Left lung (tissue), 10 donors: ENCODE results near the gene CTAGE9. TPM values are rescaled to one million over a fixed set of nuclear protein-coding genes. Genes with fewer than 3 reads are reported as not detected.

ENCODE experiments used
- ATAC-seq: fragments of 200-7000 bp; cut with Tn5 transposase; one replicate; pipeline ENCODE4 v1.9.1; 2020; ENCODE audit warnings: moderate library complexity
- DNase-seq, 4 donors: peaks; one replicate each; pipeline ENCODE4 v3.0.0-alpha.2; 2013 to 2020
- H3K27ac ChIP-seq, 2 donors: fragments of 200-600 bp; sonication (generic) in 1 of 2; one replicate each; pipeline versions ENCODE4 v1.5.0 to v1.8.0; 2020 to 2021
- H3K27me3 ChIP-seq, 2 donors: fragments of 200-600 bp; sonication (generic) in 1 of 2; one replicate each; pipeline versions ENCODE4 v1.5.0 to v1.8.0; 2020 to 2021
- H3K36me3 ChIP-seq, 2 donors: fragments of 200-600 bp; sonication (generic) in 1 of 2; one replicate each; pipeline versions ENCODE4 v1.5.0 to v1.8.0; 2020 to 2021
- H3K4me1 ChIP-seq, 2 donors: fragments of 200-600 bp; one replicate each; pipeline ENCODE4 v1.8.0; 2021
- H3K4me3 ChIP-seq, 2 donors: fragments of 200-600 bp; sonication (generic) in 1 of 2; one replicate each; pipeline versions ENCODE4 v1.5.0 to v1.8.0; 2020 to 2021; ENCODE audit warnings: mild to moderate bottlenecking in 1 of 2
- H3K9me3 ChIP-seq, 2 donors: fragments of 200-600 bp; sonication (generic) in 1 of 2; one replicate each; pipeline versions ENCODE4 v1.5.0 to v1.8.0; 2020 to 2021
- CTCF ChIP-seq, 2 donors: fragments of 200-600 bp; sonication (generic) in 1 of 2; IDR thresholded peaks; one replicate each; pipeline versions ENCODE4 v1.5.0 to v1.8.0; 2021; ENCODE audit warnings: antibody characterized with exemption in 2 of 2
- intact Hi-C, 2 donors: fragments of 100-400 bp; cut with DNase I; formaldehyde crosslinking; loops; one replicate each; pipeline versions ENCODE4 v1.11.2 to v1.14.2; 2022
- polyA plus RNA-seq, 6 donors: library from polyadenylated mRNA; unstranded; fragments of 120-200 nt; gene quantifications; one replicate each; pipeline ENCODE4 v1.2.1, GENCODE V29; 2013; ENCODE audit not compliant: insufficient read length in 6 of 6
- total RNA-seq, 2 donors: library from RNA; stranded (reverse); fragmentation: NEBNext Ultra II Directional; extraction: Animal tissue kit (Norgen Biotek cat#: 25700); gene quantifications; one replicate each; pipeline ENCODE4 v1.2.1, GENCODE V29; 2021
- donor health status: DM: no; HTN: yes; CAD: no.
- donor health status: DM: no; HTN: no; CAD: no.

CTAGE9 gene
- total and polyA plus RNA-seq, 8 donors, result 0.35 TPM; not detected in 7

DNA sequence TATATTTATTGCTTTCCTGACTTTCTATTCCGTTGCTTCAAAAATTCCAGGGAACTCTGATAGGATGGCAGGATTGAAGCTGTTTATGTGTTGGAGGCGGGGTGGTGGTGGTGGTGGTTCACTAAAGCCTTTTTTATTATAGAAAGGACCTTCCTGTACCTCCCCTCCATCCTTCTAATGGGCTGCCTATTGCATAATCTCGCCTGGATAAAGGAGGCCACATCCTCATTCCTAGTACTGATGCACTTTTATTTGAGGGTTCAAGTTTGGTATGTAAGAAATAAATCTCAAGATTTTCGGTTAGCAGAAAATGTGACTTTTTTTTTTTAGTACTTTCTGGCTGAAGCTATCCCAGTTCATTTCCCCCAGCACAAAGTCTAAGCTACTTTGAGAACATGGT lies 18.7 kb upstream of the CTAGE9 start:
- H3K36me3 ChIP-seq, result no peaks in the 10 kb centered on the region
- ATAC-seq (no peak), DNase-seq (no peak)
- no peaks in the 10 kb centered on the region for H3K9me3 ChIP-seq
- H3K4me1 ChIP-seq, result no peaks in the 10 kb centered on the region
- no peak for TF ChIP-seq CTCF (IDR thresholded peaks at IDR 0.05)
- no peak overlapping the region for H3K27ac ChIP-seq
- intact Hi-C loops, result no loop called here
- no peaks in the 10 kb centered on the region for H3K27me3 ChIP-seq
- no peak overlapping the region for H3K4me3 ChIP-seq

DNA sequence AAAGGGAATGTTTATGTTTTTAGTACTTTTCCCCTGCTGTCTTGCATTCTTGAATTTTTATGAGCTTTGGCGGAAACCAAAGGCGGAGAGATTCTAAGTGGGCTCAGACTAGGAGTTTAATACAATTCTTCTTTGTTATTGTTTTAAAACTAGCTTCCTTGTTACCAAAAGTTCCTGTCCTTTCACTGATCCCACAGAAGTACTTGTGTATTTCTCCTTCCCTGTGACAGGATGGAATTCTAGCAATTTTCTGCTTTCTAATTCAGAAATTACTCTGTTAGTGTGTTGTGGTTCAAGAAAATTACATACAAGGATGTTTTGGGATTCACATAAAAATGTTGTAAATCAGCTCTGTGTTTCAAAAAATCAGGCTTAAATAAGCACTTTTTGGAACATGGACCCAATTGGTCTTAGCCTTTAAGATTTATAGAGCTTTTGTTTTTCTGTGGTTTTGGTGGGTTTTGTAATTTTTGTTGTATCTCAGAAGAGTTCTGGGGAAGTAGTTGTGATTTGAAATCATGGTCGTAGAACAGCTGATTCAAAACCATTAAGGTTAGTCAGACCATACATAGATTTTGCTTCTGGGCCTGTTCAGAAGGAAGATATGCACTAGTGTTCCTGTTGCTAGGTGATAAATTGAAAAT lies 17.6 kb upstream of the CTAGE9 start:
- TF ChIP-seq CTCF (IDR thresholded peaks at IDR 0.05), result no peak
- Histone ChIP-seq H3K27ac (no peak overlapping the region), H3K9me3 (no peaks in the 10 kb centered on the region), H3K27me3 (no peaks in the 10 kb centered on the region), H3K4me1 (no peaks in the 10 kb centered on the region), H3K36me3 (no peaks in the 10 kb centered on the region), H3K4me3 (no peak overlapping the region)
- DNase-seq, result no peak
- no peak for ATAC-seq
- intact Hi-C loops, result no loop called here

GRCh38 chr6:131727868-131728267 lies 17.1 kb upstream of the CTAGE9 start:
- TF ChIP-seq CTCF (IDR thresholded peaks at IDR 0.05), result no peak
- Histone ChIP-seq H3K4me3 (no peak overlapping the region), H3K9me3 (no peaks in the 10 kb centered on the region), H3K27ac (no peak overlapping the region), H3K4me1 (no peaks in the 10 kb centered on the region), H3K27me3 (no peaks in the 10 kb centered on the region), H3K36me3 (no peaks in the 10 kb centered on the region)
- ATAC-seq (no peak), DNase-seq (no peak)
- intact Hi-C loops, result no loop called here

GRCh38 chr6:131727467-131727866 lies 16.6 kb upstream of the CTAGE9 start:
- no peaks in the 10 kb centered on the region for H3K36me3 ChIP-seq

GRCh38 chr6:131724114-131724513 lies 13.3 kb upstream of the CTAGE9 start:
- no peak overlapping the region for H3K27ac ChIP-seq
- no peaks in the 10 kb centered on the region for H3K4me1 ChIP-seq
- H3K27me3 ChIP-seq, result no peaks in the 10 kb centered on the region
- H3K36me3 ChIP-seq, result no peaks in the 10 kb centered on the region
- no peak for ATAC-seq
- no peak for TF ChIP-seq CTCF (IDR thresholded peaks at IDR 0.05)
- no peak overlapping the region for H3K4me3 ChIP-seq
- intact Hi-C loops, result no loop called here
- H3K9me3 ChIP-seq, result no peaks in the 10 kb centered on the region
- no peak for DNase-seq

More at GRCh38 chr6:131727467-131727866, 16.6 kb upstream of the CTAGE9 start:
- DNase-seq (no peak), ATAC-seq (no peak)
- no peaks in the 10 kb centered on the region for H3K27me3 ChIP-seq
- intact Hi-C loops, result no loop called here
- H3K4me1 ChIP-seq, result no peaks in the 10 kb centered on the region
- no peak for TF ChIP-seq CTCF (IDR thresholded peaks at IDR 0.05)
- no peak overlapping the region for H3K4me3 ChIP-seq
- no peak overlapping the region for H3K27ac ChIP-seq
- H3K9me3 ChIP-seq, result no peaks in the 10 kb centered on the region
